Stimulated activated CD4-positive, alpha-beta T cell treated with anti-CD3 and anti-CD28 coated beads, TNF-alpha, amount 100 ng/mL, for 1 hour (primary cell): ENCODE measurements around the gene KCNK7.

Experiments
- DNase-seq, 3 donors: peaks; one replicate each; pipeline ENCODE4 v3.0.0-alpha.2; 2020; ENCODE audit warnings: low read depth in 3 of 3, low spot score in 1 of 3

KCNK7 gene

DNA sequence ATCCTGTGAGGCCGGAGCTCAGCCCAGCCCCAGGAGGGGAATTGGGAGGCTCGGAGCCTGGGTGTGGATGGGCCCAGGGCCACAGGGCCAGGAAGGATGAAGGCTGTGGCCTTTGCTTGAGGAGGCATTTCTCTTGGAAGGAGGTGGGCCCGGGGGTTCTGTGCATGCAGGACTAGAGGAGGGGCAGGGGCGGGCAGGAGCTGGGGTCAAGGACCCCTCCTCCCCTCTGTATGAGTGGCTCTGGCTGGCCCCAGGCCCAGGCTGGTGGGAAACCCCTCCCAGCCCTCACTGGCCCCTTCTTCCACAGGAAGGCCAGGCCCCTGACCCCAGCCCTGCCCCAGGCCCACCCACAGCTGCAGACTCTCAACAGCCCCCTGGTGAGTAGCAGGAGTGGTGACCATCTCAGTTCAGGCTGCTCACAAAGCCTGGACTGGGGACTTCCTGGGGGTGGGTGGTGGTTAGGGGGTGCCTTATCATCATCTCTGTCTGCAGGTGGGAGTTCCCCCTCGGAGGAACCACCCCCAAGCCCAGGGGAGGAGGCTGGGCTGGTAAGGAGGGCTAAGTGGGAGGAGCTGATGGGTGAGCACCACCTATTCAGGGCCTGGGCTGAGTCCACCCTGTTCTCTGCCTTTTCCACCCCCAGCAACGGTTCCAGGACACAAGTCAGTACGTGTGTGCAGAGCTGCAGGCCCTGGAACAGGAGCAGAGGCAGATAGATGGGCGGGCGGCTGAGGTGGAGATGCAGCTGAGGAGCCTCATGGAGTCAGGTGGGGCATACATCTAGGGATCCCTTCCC, 6.0 kb downstream of the KCNK7 start:
- DNase-seq: no peak

DNA sequence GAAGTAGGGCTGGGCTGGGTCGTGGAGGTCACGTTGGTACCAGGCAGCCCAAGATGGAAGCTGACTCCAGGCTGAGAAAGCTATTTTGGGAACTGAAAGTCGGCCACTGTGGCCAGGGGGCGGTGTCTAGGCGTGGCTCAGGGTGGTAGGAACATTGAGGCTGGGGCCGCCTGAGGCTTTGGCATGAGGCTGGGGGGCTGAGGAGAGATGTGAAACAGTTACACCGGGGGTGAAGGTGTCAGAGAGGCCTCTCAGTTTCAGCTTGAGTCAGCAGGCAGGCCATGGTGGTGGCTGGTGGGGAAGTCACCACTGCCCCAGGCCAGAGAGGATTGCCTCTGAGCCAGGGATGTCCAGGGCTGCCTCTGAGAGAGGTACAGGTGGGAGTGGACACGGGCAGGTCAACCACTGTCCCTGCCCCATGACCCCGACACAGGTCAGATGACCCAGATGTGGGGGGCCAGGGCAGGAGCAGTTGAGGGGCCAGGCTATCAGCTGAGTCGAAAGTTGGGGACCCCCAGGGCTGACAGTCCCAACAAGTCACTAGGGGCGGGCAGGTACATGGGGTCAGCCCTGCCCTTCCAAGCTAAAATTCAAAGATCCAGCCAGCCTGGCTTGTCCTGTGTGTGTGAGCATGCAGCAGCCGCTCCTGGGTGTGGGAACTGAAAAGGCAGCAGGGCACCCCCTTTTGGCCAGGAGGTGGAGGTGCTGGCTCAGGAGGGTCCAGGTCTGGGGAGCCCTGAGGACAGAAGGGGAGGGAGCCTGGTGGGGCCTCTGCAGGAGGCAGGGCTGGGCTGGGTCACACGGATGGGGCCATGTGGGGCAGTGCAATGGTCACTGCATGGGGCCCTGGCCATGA, 7.2 kb downstream of the KCNK7 start:
- DNase-seq: peak; percentile 48 to 56 (median 52)

DNA sequence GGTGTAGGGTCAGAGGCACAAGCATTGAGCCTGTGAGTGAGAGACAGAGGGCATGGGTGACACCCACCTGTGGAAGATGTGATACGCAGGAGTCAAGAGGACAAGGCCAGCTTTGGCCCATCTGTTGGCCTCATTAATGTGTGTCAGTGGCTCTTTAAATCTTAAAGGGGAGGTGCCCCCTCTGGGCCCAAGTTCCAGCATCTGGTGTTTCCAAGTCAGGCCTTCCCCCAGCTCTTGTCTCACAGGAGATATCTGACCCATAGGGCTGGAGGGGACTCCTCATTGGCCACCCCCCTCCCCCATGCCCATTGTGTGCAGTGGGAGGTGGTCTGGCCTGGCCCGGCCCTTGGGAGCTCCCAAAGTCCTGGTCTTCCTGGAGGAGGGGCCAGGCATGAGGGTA, 8.9 kb downstream of the KCNK7 start:
- DNase-seq: no peak

DNA sequence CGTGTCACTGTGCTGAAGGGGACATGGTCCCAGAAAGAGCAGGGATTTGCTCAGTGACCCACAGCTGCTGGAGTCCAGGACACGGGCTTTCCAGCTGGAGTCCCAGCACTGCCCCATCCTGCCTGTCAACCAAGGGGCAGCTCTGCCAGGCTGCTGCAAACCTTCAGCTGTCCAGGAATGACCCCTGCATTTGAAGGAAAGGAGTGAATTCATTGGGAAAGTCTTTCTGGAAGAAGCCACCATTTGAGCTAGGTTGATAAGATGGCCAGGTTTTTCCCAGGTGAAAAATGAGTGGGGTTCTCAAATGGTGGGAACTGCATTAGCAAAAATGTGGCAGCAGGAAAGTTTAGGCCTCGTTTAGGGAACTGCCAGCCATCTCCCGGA, 9.4 kb downstream of the KCNK7 start:
- DNase-seq: no peak

- DNase-seq: no peak
Measured at GRCh38 chr11:65585396-65586246, 10.0 kb downstream of the KCNK7 start.

- no peak for DNase-seq
Measured at GRCh38 chr11:65584723-65585171, 10.9 kb downstream of the KCNK7 start.

DNA sequence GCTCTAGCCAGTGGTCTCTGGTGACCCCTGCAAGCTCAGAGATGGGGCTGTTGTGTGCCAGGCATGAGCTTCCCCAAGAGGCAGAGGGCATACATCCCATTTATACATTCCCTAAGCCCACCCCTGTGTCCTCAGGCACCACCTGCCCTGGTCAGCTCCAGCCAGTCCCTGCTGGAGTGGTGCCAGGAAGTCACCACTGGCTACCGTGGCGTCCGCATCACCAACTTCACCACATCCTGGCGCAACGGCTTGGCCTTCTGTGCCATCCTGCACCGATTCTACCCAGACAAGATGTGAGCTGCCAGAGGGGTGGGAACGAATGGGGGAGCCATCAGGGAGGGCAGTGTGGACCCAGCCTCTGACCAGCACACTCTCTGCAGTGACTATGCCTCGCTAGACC, 11.5 kb downstream of the KCNK7 start:
- no peak for DNase-seq

GRCh38 chr11:65583589-65583988, 12.0 kb downstream of the KCNK7 start:
- no peak for DNase-seq

GRCh38 chr11:65581928-65582327, 13.7 kb downstream of the KCNK7 start:
- DNase-seq: no peak

GRCh38 chr11:65580756-65581155, 14.8 kb downstream of the KCNK7 start:
- DNase-seq: no peak

DNA sequence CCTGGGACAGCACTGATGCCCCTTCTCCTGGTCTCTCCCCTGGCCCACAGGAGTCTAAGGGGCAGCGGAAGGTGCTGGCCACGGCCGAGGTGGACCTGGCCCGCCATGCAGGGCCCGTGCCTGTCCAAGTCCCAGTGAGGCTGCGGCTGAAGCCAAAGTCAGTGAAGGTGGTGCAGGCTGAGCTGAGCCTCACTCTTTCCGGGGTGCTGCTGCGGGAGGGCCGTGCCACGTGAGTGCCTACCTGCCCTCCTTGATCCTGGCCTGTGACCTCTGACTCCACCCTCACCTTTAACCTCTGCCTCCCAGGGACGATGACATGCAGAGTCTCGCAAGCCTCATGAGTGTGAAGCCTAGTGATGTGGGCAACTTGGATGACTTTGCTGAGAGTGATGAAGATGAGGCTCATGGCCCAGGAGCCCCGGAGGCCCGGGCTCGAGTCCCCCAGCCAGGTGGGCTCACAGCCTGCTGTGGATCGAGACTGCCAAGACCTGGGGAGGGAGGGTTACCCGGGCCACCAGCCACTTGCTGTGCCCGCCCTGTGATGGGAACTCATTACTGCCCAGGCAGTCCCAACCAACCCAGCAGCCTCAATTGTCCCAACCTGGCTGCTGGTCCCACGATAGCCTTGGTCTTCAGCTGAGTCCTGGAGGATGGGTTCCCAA, 15.4 kb downstream of the KCNK7 start:
- DNase-seq: no peak

GRCh38 chr11:65579291-65579690, 16.3 kb downstream of the KCNK7 start:
- no peak for DNase-seq

GRCh38 chr11:65578667-65579066, 16.9 kb downstream of the KCNK7 start:
- DNase-seq: no peak

GRCh38 chr11:65578134-65578533, 17.5 kb downstream of the KCNK7 start:
- DNase-seq: no peak

- no peak for DNase-seq
Measured at GRCh38 chr11:65577756-65578109, 17.9 kb downstream of the KCNK7 start.

GRCh38 chr11:65576867-65577755, 18.5 kb downstream of the KCNK7 start:
- DNase-seq: no peak

- no peak for DNase-seq
Measured at GRCh38 chr11:65576232-65576866, 19.3 kb downstream of the KCNK7 start.

DNA sequence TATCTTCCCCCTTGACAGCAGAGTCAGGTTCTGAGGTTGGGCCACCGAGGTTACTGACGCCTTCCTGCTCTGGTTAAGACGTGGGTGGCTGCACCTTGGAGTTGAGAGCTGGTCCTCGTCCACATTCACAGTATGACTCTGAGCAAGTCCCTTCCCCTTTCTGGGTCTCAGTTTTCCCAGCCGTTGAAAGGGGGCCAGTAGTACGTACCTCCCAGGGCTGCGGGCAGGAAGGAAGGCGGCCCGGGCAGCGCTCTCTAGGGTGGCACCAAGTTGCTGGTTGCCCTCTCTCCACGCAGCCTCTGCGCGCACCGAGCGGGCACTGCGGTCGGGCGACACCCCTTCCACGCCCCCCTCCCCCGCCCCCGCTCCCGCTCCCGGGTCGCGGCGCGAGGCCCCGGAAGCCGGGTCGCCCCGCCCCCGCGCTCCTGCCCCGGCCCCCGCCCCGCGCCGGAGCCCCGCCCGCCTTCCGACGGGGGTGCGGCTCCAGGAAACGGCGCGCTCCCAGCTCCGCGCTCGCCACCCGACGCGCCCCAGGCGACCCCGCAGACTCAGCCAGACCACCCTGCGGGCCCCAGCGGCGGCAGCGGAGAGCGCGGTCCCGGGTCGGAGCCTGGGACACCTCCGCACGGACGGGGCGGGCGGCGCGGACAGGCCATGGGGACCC, 19.9 kb downstream of the KCNK7 start, which contains the start of gene EHBP1L1:
Gene EHBP1L1 (plus strand): TSS at position 486 of the 664 bp plus-strand sequence. CDS start 250 bp downstream, outside the sequence.
- peak; percentile 60 to 69 (median 61) for DNase-seq
